Measurements from ENCODE around the gene TJP1. TPM values are rescaled to one million over a fixed set of nuclear protein-coding genes. Genes with fewer than 3 reads are reported as not detected.

Gene TJP1
- total RNA-seq, 1 experiment from 2014 or later = 181 TPM

DNA sequence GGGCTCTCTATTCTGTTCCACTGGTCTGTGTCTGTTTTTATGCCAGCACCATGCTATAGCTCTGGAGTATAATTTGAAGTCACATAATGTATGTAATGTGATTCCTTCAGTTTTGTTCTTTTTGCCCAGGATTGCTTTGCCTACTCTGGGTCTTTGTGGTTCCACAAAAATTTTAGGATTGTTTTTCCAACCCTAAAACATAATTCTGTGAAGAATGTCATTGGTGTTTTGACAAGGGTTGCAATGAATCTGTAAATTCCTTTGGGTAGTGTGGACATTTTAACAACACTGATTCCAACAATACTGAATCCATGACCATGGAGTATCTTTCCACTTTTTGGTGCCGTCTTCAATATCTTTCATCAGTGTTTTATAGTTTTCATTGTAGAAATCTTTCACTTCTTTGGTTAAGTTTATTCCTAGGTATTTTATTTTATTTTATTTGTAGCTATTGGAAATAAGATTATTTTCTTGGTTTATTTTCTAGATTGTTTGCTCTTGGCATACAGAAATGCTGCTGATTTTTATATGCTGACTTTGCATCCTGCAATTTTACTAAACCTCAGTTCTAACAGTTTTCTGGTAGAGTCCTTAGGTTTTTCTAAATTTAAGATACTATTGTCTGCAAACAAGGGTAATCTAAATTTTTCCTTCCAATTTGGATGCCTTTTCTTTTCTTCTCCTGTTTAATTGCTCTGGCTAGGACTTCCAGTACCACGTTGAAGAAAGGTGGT is 29.7 kb downstream of the TJP1 start:
- Histone ChIP-seq H3K9me3 (no peaks in the 10 kb centered on the region), H3K36me3 (ENCODE audit: control insufficient read depth, insufficient read depth, low read length) (no peaks in the 10 kb centered on the region; the same call in 1 of the 2 replicates), H3K27me3 (replicated peaks; ENCODE audit: control insufficient read depth, insufficient read depth, low read length) (no peaks in the 10 kb centered on the region), H3K4me1 (peaks cover 4% of the 10 kb centered on the region; the same call in 1 of the 2 replicates), H3K4me3 (ENCODE audit: low read depth, low read length) (no peak overlapping the region)
- Mint-ChIP-seq H3K4me3 (ENCODE audit: unreplicated experiment) (no peak overlapping the region), H3K27me3 (ENCODE audit: insufficient read depth, unreplicated experiment) (no peaks in the 10 kb centered on the region), H3K36me3 (ENCODE audit: insufficient read depth, unreplicated experiment) (peaks cover 69% of the 10 kb centered on the region), H3K9me3 (ENCODE audit: unreplicated experiment) (peaks cover 8% of the 10 kb centered on the region), H3K4me1 (ENCODE audit: low read depth, unreplicated experiment) (peaks cover 12% of the 10 kb centered on the region), H3K27ac (ENCODE audit: unreplicated experiment) (no peak overlapping the region)
- intact Hi-C loops (cut with micrococcal nuclease; ENCODE audit: unreplicated experiment) = no loop called here
- POLR2A ChIA-PET = no interaction called here
- CTCF ChIA-PET = no interaction called here
- TF ChIP-seq, protein P1, sequence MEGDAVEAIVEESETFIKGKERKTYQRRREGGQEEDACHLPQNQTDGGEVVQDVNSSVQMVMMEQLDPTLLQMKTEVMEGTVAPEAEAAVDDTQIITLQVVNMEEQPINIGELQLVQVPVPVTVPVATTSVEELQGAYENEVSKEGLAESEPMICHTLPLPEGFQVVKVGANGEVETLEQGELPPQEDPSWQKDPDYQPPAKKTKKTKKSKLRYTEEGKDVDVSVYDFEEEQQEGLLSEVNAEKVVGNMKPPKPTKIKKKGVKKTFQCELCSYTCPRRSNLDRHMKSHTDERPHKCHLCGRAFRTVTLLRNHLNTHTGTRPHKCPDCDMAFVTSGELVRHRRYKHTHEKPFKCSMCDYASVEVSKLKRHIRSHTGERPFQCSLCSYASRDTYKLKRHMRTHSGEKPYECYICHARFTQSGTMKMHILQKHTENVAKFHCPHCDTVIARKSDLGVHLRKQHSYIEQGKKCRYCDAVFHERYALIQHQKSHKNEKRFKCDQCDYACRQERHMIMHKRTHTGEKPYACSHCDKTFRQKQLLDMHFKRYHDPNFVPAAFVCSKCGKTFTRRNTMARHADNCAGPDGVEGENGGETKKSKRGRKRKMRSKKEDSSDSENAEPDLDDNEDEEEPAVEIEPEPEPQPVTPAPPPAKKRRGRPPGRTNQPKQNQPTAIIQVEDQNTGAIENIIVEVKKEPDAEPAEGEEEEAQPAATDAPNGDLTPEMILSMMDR (IDR thresholded peaks at IDR 0.05; ENCODE audit: insufficient read depth in 1 of 2, low read depth in 1 of 2, low read length in 1 of 2, severe bottlenecking in 1 of 2, unreplicated experiment in 1 of 2) = no peak
- no TSS peak for BruUV-seq (replicated peaks)
- DNase-seq = no peak

DNA sequence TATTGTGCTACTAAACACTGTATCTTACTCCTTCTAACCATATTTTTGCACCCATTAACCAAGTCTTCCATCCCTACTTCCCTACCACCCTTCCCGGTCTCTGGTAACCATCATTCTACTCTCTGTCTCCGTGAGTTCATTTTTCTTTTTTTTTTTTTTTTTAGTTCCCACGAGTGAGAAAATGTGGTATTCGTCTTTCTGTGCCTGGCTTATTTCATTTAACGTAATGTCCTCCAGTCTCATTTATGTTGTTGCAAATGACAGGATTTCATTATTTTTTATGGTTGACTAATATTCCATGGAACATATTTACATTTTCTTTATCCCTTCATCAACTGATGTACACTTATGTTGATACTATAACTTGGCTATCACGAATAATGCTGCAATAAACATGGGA is 31.7 kb downstream of the TJP1 start:
- Mint-ChIP-seq H3K36me3 (ENCODE audit: insufficient read depth, unreplicated experiment) (peaks cover 74% of the 10 kb centered on the region), H3K4me3 (ENCODE audit: unreplicated experiment) (no peak overlapping the region), H3K9me3 (ENCODE audit: unreplicated experiment) (peaks cover 8% of the 10 kb centered on the region), H3K27me3 (ENCODE audit: insufficient read depth, unreplicated experiment) (no peaks in the 10 kb centered on the region), H3K27ac (ENCODE audit: unreplicated experiment) (no peak overlapping the region), H3K4me1 (ENCODE audit: low read depth, unreplicated experiment) (peaks cover 19% of the 10 kb centered on the region)
- TF ChIP-seq, protein P1 (IDR thresholded peaks at IDR 0.05; ENCODE audit: insufficient read depth in 1 of 2, low read depth in 1 of 2, low read length in 1 of 2, severe bottlenecking in 1 of 2, unreplicated experiment in 1 of 2) = no peak
- no peak overlapping the region for H3K4me3 ChIP-seq (ENCODE audit: low read depth, low read length)
- ChIA-PET CTCF (no interaction called here), POLR2A (no interaction called here)
- no peaks in the 10 kb centered on the region for H3K9me3 ChIP-seq
- no TSS peak for BruUV-seq (replicated peaks)
- H3K27me3 ChIP-seq (replicated peaks; ENCODE audit: control insufficient read depth, insufficient read depth, low read length) = no peaks in the 10 kb centered on the region
- no peak for DNase-seq
- intact Hi-C loops (cut with micrococcal nuclease; ENCODE audit: unreplicated experiment) = no loop called here
- H3K36me3 ChIP-seq (ENCODE audit: control insufficient read depth, insufficient read depth, low read length) = no peaks in the 10 kb centered on the region; the same call in 1 of the 2 replicates
- H3K4me1 ChIP-seq = peaks cover 4% of the 10 kb centered on the region; the same call in 1 of the 2 replicates

DNA sequence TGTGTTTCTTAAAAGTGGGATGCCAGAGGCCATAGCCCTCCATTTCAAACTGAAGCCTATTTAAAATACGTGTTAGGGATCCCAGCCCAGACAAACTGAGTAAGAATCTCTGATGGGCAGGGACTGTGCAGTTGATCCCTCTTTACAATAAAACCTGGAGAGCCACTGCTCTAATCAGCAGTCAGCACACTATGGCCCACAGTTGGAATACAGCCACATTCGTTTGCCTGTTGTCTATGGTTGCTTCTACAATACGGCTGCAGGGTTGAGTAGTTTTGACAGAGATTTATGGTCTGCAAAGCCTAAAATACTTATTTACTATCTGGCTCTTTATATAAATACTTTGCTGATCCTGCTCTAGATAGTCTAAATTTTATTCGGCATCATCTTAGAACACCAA is 32.4 kb downstream of the TJP1 start:
- intact Hi-C loops (cut with micrococcal nuclease; ENCODE audit: unreplicated experiment) = no loop called here
- DNase-seq = no peak
- Histone ChIP-seq H3K9me3 (no peaks in the 10 kb centered on the region), H3K4me3 (ENCODE audit: low read depth, low read length) (no peak overlapping the region), H3K36me3 (ENCODE audit: control insufficient read depth, insufficient read depth, low read length) (no peaks in the 10 kb centered on the region; the same call in 1 of the 2 replicates), H3K27me3 (replicated peaks; ENCODE audit: control insufficient read depth, insufficient read depth, low read length) (no peaks in the 10 kb centered on the region), H3K4me1 (peaks cover 4% of the 10 kb centered on the region; the same call in 1 of the 2 replicates)
- CTCF ChIA-PET = no interaction called here
- Mint-ChIP-seq H3K9me3 (ENCODE audit: unreplicated experiment) (peaks cover 8% of the 10 kb centered on the region), H3K4me1 (ENCODE audit: low read depth, unreplicated experiment) (peaks cover 20% of the 10 kb centered on the region), H3K27ac (ENCODE audit: unreplicated experiment) (no peak overlapping the region), H3K4me3 (ENCODE audit: unreplicated experiment) (no peak overlapping the region), H3K36me3 (ENCODE audit: insufficient read depth, unreplicated experiment) (peaks cover 74% of the 10 kb centered on the region), H3K27me3 (ENCODE audit: insufficient read depth, unreplicated experiment) (no peaks in the 10 kb centered on the region)
- POLR2A ChIA-PET = no interaction called here
- no TSS peak for BruUV-seq (replicated peaks)
- TF ChIP-seq, protein P1 (IDR thresholded peaks at IDR 0.05; ENCODE audit: insufficient read depth in 1 of 2, low read depth in 1 of 2, low read length in 1 of 2, severe bottlenecking in 1 of 2, unreplicated experiment in 1 of 2) = no peak
